Duodenal mucosa (tissue), 2 donors: Measurements from ENCODE around the gene YAE1.
"Not testable (repeated sequence)": the region's sequence is repeated elsewhere in the genome, so short reads cannot be mapped to it uniquely, and the experiment has no call there.

Experiments
- H3K27ac ChIP-seq: one replicate; pipeline ENCODE4 v1.7.0; 2013; ENCODE audit warnings: low read depth, low read length
- H3K27me3 ChIP-seq, 2 donors: one replicate each; pipeline ENCODE4 v1.7.0; 2013; ENCODE audit warnings: low read length in 2 of 2, control low read depth in 1 of 2; ENCODE audit not compliant: insufficient read depth in 2 of 2, control insufficient read depth in 1 of 2
- H3K36me3 ChIP-seq, 2 donors: one replicate each; pipeline ENCODE4 v1.7.0; 2013; ENCODE audit warnings: low read length in 2 of 2, control low read depth in 1 of 2; ENCODE audit not compliant: insufficient read depth in 2 of 2, control insufficient read depth in 1 of 2
- H3K4me1 ChIP-seq, 2 donors: one replicate each; pipeline ENCODE4 v1.7.0; 2013; ENCODE audit warnings: low read length in 2 of 2, control low read depth in 1 of 2; ENCODE audit not compliant: insufficient read depth in 2 of 2, control insufficient read depth in 1 of 2
- H3K4me3 ChIP-seq, 2 donors: one replicate each; pipeline ENCODE4 v1.7.0; 2013; ENCODE audit warnings: low read length in 2 of 2, low read depth in 1 of 2
- H3K9ac ChIP-seq, 2 donors: one replicate each; pipeline ENCODE4 v1.7.0; 2013; ENCODE audit warnings: low read length in 2 of 2, low read depth in 1 of 2
- H3K9me3 ChIP-seq, 2 donors: one replicate each; pipeline ENCODE4 v1.7.0; 2013; ENCODE audit warnings: low read length in 2 of 2, control low read depth in 1 of 2; ENCODE audit not compliant: control insufficient read depth in 1 of 2

The YAE1 gene

GRCh38 chr7:39531818-39532217, 34.4 kb upstream of the YAE1 start:
- no peaks in the 10 kb centered on the region for H3K36me3 ChIP-seq
- H3K27me3 ChIP-seq: no peaks in the 10 kb centered on the region
- H3K9me3 ChIP-seq: no peaks in the 10 kb centered on the region
- H3K27ac ChIP-seq: no peak overlapping the region
- no peak overlapping the region for H3K4me3 ChIP-seq
- H3K9ac ChIP-seq: no peak overlapping the region
- peaks cover 42 to 46% of the 10 kb centered on the region in 2 donors for H3K4me1 ChIP-seq

- H3K4me1 ChIP-seq: peaks cover 42 to 46% of the 10 kb centered on the region in 2 donors
- no peak overlapping the region for H3K9ac ChIP-seq
- no peaks in the 10 kb centered on the region for H3K9me3 ChIP-seq
- no peaks in the 10 kb centered on the region for H3K27me3 ChIP-seq
- no peak overlapping the region for H3K27ac ChIP-seq
- H3K4me3 ChIP-seq: no peak overlapping the region
- no peaks in the 10 kb centered on the region for H3K36me3 ChIP-seq
Measured at GRCh38 chr7:39532832-39533231, 33.4 kb upstream of the YAE1 start.

GRCh38 chr7:39534599-39534998, 31.6 kb upstream of the YAE1 start:
- H3K36me3 ChIP-seq: no peaks in the 10 kb centered on the region

GRCh38 chr7:39535064-39535463, 31.1 kb upstream of the YAE1 start:
- H3K9me3 ChIP-seq: no peaks in the 10 kb centered on the region
- H3K27ac ChIP-seq: no peak overlapping the region
- H3K4me1 ChIP-seq: peaks cover 33 to 39% of the 10 kb centered on the region in 2 donors
- no peak overlapping the region for H3K4me3 ChIP-seq
- H3K36me3 ChIP-seq: no peaks in the 10 kb centered on the region
- no peak overlapping the region for H3K9ac ChIP-seq
- no peaks in the 10 kb centered on the region for H3K27me3 ChIP-seq

More at GRCh38 chr7:39534599-39534998, 31.6 kb upstream of the YAE1 start:
- H3K4me1 ChIP-seq: peaks cover 35 to 42% of the 10 kb centered on the region in 2 donors
- H3K9me3 ChIP-seq: no peaks in the 10 kb centered on the region
- peak overlapping the region in 1 of 2 donors; percentile 21 for H3K4me3 ChIP-seq
- H3K9ac ChIP-seq: no peak overlapping the region
- no peak overlapping the region for H3K27ac ChIP-seq
- no peaks in the 10 kb centered on the region for H3K27me3 ChIP-seq

- Histone ChIP-seq H3K9ac (no peak overlapping the region), H3K4me1 (peaks cover 31 to 37% of the 10 kb centered on the region in 2 donors), H3K9me3 (no peaks in the 10 kb centered on the region), H3K27ac (no peak overlapping the region), H3K36me3 (no peaks in the 10 kb centered on the region), H3K4me3 (no peak overlapping the region), H3K27me3 (no peaks in the 10 kb centered on the region)
Measured at GRCh38 chr7:39535720-39536119, 30.5 kb upstream of the YAE1 start.

- Histone ChIP-seq H3K4me3 (no peak overlapping the region), H3K9me3 (no peaks in the 10 kb centered on the region), H3K27ac (no peak overlapping the region), H3K36me3 (no peaks in the 10 kb centered on the region), H3K4me1 (peaks cover 25 to 34% of the 10 kb centered on the region in 2 donors), H3K9ac (no peak overlapping the region), H3K27me3 (no peaks in the 10 kb centered on the region)
Measured at GRCh38 chr7:39536951-39537350, 29.3 kb upstream of the YAE1 start.

GRCh38 chr7:39539816-39540215, 26.4 kb upstream of the YAE1 start:
- Histone ChIP-seq H3K36me3 (no peaks in the 10 kb centered on the region), H3K9me3 (no peaks in the 10 kb centered on the region), H3K27me3 (no peaks in the 10 kb centered on the region), H3K9ac (no peak overlapping the region), H3K4me3 (no peak overlapping the region), H3K27ac (no peak overlapping the region), H3K4me1 (peaks cover 11 to 14% of the 10 kb centered on the region in 2 donors)

GRCh38 chr7:39540320-39540719, 25.9 kb upstream of the YAE1 start:
- Histone ChIP-seq H3K4me3 (no peak overlapping the region), H3K27ac (no peak overlapping the region), H3K9ac (no peak overlapping the region), H3K9me3 (no peaks in the 10 kb centered on the region), H3K36me3 (no peaks in the 10 kb centered on the region), H3K27me3 (no peaks in the 10 kb centered on the region), H3K4me1 (peaks cover 10 to 12% of the 10 kb centered on the region in 2 donors)

- Histone ChIP-seq H3K9me3 (no peaks in the 10 kb centered on the region), H3K27me3 (no peaks in the 10 kb centered on the region), H3K9ac (no peak overlapping the region), H3K27ac (no peak overlapping the region), H3K4me1 (peaks cover 4 to 5% of the 10 kb centered on the region in 2 donors), H3K4me3 (no peak overlapping the region), H3K36me3 (no peaks in the 10 kb centered on the region)
Measured at GRCh38 chr7:39541511-39541910, 24.7 kb upstream of the YAE1 start.

- H3K36me3 ChIP-seq, H3K27ac ChIP-seq, H3K27me3 ChIP-seq, H3K4me1 ChIP-seq, H3K9me3 ChIP-seq, H3K4me3 ChIP-seq, H3K9ac ChIP-seq: not testable (repeated sequence)
Measured at GRCh38 chr7:39544774-39545173, 21.4 kb upstream of the YAE1 start.

- H3K4me3 ChIP-seq: no peak overlapping the region
- H3K9ac ChIP-seq: no peak overlapping the region
- H3K36me3 ChIP-seq: no peaks in the 10 kb centered on the region
- no peaks in the 10 kb centered on the region for H3K4me1 ChIP-seq
- H3K27ac ChIP-seq: no peak overlapping the region
- no peaks in the 10 kb centered on the region for H3K27me3 ChIP-seq
- H3K9me3 ChIP-seq: peaks cover 7 to 9% of the 10 kb centered on the region in 2 donors
Measured at GRCh38 chr7:39547336-39547735, 18.9 kb upstream of the YAE1 start.
